ENCODE results near the gene NABP1.

The NABP1 gene

GRCh38 chr2:191687867-191688266 is 9.9 kb downstream of the NABP1 start:
- Histone ChIP-seq H3K27ac (peak overlapping the region; percentile 55), H3K4me1 (ENCODE audit: control insufficient read depth in 1 of 2, insufficient read depth in 1 of 2, low read depth in 1 of 2, low read length in 1 of 2) (peaks cover 15 to 22% of the 10 kb centered on the region in 2 experiments), H3K9me3 (no peaks in the 10 kb centered on the region), H3K36me3 (peaks cover 72% of the 10 kb centered on the region), H3K4me3 (ENCODE audit: low read depth in 1 of 2, low read length in 1 of 2) (no peak overlapping the region), H3K27me3 (no peaks in the 10 kb centered on the region)
- TF ChIP-seq CTCF (IDR thresholded peaks at IDR 0.05), result no peak

- no peak overlapping the region for H3K4me3 ChIP-seq (ENCODE audit: low read depth in 1 of 2, low read length in 1 of 2)
- H3K27ac ChIP-seq, result peak overlapping the region; percentile 55
These were observed 11.2 kb downstream of the NABP1 start for GRCh38 chr2:191688934-191689695.

GRCh38 chr2:191690327-191690726 is 12.4 kb downstream of the NABP1 start:
- peaks cover 68% of the 10 kb centered on the region for H3K36me3 ChIP-seq
- H3K27me3 ChIP-seq, result no peaks in the 10 kb centered on the region
- H3K27ac ChIP-seq, result peak overlapping the region; percentile 37
- no peaks in the 10 kb centered on the region for H3K9me3 ChIP-seq
- H3K4me1 ChIP-seq (ENCODE audit: control insufficient read depth in 1 of 2, insufficient read depth in 1 of 2, low read depth in 1 of 2, low read length in 1 of 2), result peaks cover 4 to 13% of the 10 kb centered on the region in 2 experiments
- no peak overlapping the region for H3K4me3 ChIP-seq (ENCODE audit: low read depth in 1 of 2, low read length in 1 of 2)
- no peak for TF ChIP-seq CTCF (IDR thresholded peaks at IDR 0.05)

More at GRCh38 chr2:191688934-191689695, 11.2 kb downstream of the NABP1 start:
- H3K9me3 ChIP-seq, result no peaks in the 10 kb centered on the region
- no peak for TF ChIP-seq CTCF (IDR thresholded peaks at IDR 0.05)
- peaks cover 4 to 13% of the 10 kb centered on the region in 2 experiments for H3K4me1 ChIP-seq (ENCODE audit: control insufficient read depth in 1 of 2, insufficient read depth in 1 of 2, low read depth in 1 of 2, low read length in 1 of 2)
- H3K36me3 ChIP-seq, result peaks cover 70% of the 10 kb centered on the region
- H3K27me3 ChIP-seq, result no peaks in the 10 kb centered on the region

- H3K4me1 ChIP-seq (ENCODE audit: control insufficient read depth in 1 of 2, insufficient read depth in 1 of 2, low read depth in 1 of 2, low read length in 1 of 2), result peaks cover 0 to 13% of the 10 kb centered on the region in 2 experiments
- H3K9me3 ChIP-seq, result no peaks in the 10 kb centered on the region
- H3K27ac ChIP-seq, result peak overlapping the region; percentile 37
- H3K36me3 ChIP-seq, result peaks cover 68% of the 10 kb centered on the region
- peak; percentile 67 for TF ChIP-seq CTCF (IDR thresholded peaks at IDR 0.05)
- H3K4me3 ChIP-seq (ENCODE audit: low read depth in 1 of 2, low read length in 1 of 2), result no peak overlapping the region
- H3K27me3 ChIP-seq, result no peaks in the 10 kb centered on the region
These were observed 13.2 kb downstream of the NABP1 start for GRCh38 chr2:191691016-191691735.

GRCh38 chr2:191691898-191692297 is 14.0 kb downstream of the NABP1 start:
- Histone ChIP-seq H3K4me3 (ENCODE audit: low read depth in 1 of 2, low read length in 1 of 2) (no peak overlapping the region), H3K9me3 (no peaks in the 10 kb centered on the region), H3K36me3 (peaks cover 68% of the 10 kb centered on the region), H3K4me1 (ENCODE audit: control insufficient read depth in 1 of 2, insufficient read depth in 1 of 2, low read depth in 1 of 2, low read length in 1 of 2) (peaks cover 0 to 13% of the 10 kb centered on the region in 2 experiments), H3K27me3 (no peaks in the 10 kb centered on the region), H3K27ac (peak overlapping the region; percentile 37)
- no peak for TF ChIP-seq CTCF (IDR thresholded peaks at IDR 0.05)

Data from neutrophil (primary cell).